HG03521 (cell line): Measurements from ENCODE around the gene TMEM244.
"Not testable (repeated sequence)": the region's sequence is repeated elsewhere in the genome, so short reads cannot be mapped to it uniquely, and the experiment has no call there.

Experiments used
- ATAC-seq: cut with Tn5 transposase; IDR thresholded peaks from one replicate; pipeline ENCODE4 v1.9.1; 2021; ENCODE audit warnings: mild to moderate bottlenecking, moderate library complexity; ENCODE audit not compliant: unreplicated experiment

TMEM244 gene

GRCh38 chr6:129867403-129867802, 6.3 kb upstream of the TMEM244 start:
- no peak for ATAC-seq

GRCh38 chr6:129866688-129867087, 5.6 kb upstream of the TMEM244 start:
- ATAC-seq: no peak

GRCh38 chr6:129866256-129866655, 5.1 kb upstream of the TMEM244 start:
- ATAC-seq: no peak

GRCh38 chr6:129865013-129865412, 3.9 kb upstream of the TMEM244 start:
- no peak for ATAC-seq

GRCh38 chr6:129863664-129864063, 2.5 kb upstream of the TMEM244 start:
- ATAC-seq: no peak

- ATAC-seq: no peak
Measured at GRCh38 chr6:129859524-129859923, 1.6 kb downstream of the TMEM244 start.

- no peak for ATAC-seq
Measured at GRCh38 chr6:129857838-129858237, 3.3 kb downstream of the TMEM244 start.

DNA sequence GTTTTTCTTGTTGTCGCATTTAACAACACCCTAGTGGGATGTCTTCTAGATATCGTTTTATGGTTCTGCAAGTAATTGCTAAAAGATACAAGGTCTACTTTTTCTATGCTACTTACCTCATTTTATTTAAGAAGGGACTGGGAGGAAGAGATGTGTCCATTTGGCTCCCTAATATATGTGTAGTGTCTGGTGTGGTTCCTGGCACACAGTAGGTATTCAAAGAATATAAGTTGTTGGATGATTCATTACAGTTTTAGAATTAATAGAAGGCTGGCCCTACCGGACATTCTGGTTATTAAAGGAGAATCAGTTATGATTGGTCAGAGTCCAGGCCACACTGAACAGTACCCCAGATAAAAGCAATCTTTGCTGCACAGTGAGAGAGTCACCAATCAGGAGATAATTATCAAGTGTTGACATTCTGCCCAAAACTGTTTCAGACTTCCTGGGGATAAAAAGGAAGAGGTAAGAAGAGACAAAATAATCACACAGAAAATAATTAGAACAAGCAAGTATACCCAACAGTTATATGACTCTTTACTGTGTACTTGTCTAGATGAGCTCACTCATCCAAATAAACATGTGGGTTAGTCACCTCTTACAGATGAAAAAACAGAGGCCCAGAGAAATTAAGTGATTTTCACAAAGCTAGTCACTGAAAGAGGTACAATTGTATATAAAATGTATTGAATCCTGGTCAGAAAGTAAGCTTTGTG, 7.0 kb downstream of the TMEM244 start:
- ATAC-seq: no peak

DNA sequence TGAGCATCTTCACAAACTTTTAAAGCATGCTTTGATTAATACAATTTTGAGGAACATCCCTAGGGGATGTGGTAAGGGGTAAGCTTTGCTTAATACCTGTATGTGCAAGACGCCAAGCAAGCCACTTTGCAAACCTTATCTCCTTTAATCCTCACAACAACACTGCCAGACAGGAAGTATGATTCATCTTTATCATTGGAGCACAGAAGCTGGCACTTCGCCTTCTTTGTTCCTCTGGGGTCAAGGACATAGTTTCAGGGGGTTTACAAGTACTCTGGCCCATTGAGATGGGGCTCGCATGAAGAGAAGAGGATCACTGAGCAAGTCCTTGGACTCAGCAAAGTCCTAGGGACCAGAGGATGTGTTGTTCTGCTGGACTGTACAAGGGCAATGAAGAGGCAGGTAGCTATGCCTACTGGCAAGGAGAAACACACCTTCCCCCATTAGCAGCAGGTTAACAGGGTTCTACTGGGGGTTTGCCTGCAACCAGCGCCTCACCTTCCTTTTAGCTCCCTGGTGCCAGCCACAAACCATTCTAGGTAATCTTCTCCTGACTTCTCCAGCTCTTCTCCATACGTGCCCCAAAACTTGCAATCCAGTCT, 8.8 kb downstream of the TMEM244 start:
- no peak for ATAC-seq

GRCh38 chr6:129849456-129849855, 11.7 kb downstream of the TMEM244 start:
- ATAC-seq: no peak

DNA sequence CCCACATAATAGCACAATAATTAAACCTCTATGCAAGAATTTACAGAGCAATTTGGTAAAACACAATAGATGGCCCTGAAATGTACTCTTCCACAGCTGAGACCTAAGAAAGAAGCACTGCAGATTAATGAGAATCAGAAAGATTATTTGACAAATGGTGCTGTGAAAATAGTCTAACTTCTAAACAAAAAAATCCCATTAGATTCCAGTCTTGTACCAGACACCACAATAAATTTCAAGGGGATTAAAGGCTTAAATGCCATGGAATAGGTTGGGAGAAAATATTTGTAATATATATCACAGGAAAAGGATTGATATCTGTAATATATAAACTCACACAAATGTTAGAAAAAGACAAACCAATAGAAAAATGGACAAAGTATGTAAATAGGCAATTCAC, 14.4 kb downstream of the TMEM244 start:
- no peak for ATAC-seq

DNA sequence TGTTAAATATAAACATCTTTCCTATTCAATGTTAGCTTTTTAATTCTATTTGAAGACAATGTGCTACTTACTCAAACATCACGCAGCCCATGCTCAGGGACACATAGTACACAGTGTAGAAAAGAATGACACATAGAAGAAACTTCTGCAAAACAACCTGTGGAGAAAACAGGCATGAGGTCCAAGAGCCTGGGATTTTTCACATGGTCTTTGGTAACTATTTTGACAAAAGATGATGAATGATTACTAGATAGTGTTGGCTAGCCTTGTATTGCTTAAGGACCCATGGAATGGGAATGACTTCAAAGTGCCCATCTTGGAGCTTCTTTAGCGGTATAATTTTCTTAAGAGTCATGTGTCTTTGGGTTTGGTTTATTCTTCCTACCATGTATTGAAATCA, 15.4 kb downstream of the TMEM244 start:
- no peak for ATAC-seq

GRCh38 chr6:129844118-129844891, 16.8 kb downstream of the TMEM244 start:
- no peak for ATAC-seq

- no peak for ATAC-seq
Measured at GRCh38 chr6:129843573-129843972, 17.5 kb downstream of the TMEM244 start.

DNA sequence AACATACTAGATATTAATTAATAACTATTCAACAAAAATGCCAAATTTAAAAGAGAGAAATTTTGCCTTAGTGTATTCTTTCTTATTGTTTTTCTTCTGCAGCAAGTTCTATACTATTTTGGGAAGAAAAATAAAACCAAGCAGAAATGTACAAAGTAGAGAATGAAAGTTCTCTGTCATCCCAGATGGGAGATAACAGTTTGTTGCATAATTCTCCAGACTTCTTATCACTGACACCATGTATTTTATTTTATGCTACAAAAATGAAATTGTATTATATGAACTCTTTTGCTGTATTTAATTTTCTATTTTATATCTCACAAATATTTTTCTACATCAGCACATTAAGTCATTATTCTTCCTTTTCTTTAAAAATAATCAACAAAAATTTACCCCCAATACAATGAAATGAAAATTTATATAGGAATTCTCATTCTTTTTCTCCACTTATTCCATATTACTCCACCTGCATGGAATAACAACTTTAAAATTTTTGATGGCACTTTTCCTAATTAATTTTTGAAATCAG, 18.2 kb downstream of the TMEM244 start:
- no peak for ATAC-seq

DNA sequence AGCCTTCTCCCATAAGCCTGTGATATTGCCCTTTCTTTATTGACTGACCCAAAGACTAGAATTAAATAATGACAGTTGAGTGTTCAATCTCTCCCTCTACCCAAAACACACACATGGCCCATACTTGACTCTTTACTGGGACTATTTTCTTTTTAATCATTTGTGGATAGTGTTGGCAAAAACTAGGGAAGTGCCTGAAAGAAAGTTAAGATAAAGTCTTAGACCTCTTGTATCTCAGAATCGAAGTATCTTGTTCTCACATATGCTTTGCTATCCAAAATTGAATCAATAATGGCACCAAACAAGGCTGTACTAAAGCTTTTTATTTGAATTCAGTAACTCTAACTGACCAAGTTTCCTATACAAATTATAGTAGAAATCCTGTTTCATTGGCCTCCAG, 19.0 kb downstream of the TMEM244 start:
- ATAC-seq: no peak

- ATAC-seq: not testable (repeated sequence)
Measured at GRCh38 chr6:129839562-129839961, 21.6 kb downstream of the TMEM244 start.

- ATAC-seq: no peak
Measured at GRCh38 chr6:129835691-129836090, 25.4 kb downstream of the TMEM244 start.

GRCh38 chr6:129832299-129832698, 28.8 kb downstream of the TMEM244 start:
- no peak for ATAC-seq

DNA sequence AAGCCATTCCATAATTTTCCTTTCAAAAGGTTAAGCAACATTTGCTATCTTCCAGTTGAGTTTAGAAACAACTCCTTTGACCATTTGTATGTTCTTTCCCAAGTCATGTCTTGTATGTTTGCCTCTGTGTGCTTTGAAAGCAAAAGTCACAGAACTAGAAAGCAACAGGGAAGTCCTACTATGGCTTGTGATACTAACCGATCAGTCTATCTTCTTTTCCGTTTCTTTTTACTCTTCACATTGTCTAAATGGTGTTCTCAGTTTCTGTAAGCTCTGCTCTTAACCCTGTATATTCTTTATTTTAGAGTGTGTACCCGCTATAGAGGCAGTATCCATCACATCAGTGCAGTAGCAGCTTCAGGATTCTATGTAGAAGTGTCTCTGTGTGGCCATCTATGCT, 32.9 kb downstream of the TMEM244 start:
- ATAC-seq: no peak

DNA sequence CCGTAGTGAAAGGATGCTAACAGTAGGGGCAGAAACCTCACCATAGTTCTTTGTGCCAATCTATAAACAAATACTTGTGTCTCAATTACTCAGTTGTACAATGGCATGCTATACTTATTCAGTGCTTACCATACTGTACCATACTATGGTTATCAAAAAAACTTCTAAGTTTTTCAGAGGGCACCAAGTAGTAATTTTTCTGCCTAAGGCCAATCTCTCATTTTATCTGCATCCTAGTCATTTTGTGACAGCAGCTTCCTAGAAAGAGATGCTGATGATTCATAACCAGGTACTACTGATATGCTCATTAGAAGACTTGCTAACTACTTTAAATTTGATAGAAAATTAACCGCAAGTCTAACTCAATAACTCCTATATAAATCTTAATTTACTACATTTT, 42.9 kb downstream of the TMEM244 start:
- no peak for ATAC-seq

DNA sequence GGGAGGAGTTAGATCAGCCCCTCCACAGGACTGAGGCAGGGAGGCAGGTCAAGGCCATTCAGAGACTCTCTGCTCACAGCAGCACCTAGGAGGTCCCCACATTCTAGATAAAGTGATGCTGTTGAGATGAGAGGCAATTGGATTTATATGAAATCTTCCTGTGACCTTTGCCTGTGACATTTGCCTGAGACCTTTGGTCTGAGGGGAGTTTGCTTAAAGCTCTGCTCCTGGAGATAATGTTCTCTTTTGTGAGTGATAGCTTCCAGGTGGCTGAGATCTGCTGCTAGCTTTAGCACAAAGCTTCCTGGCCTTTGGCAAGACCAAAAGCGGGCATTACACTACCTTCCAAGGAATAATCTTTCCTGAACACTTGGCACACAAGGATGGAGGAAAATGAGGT, 43.3 kb downstream of the TMEM244 start:
- no peak for ATAC-seq
